Endothelial cell of umbilical vein (primary cell): ENCODE measurements around the gene C9orf153. TPM values are rescaled to one million over a fixed set of nuclear protein-coding genes. Genes with fewer than 3 reads are reported as not detected.
A peak's percentile ranks its signal among the peaks of the same experiment; 100 is the strongest.

Experiments
- BruUV-seq: library from RNA; stranded (reverse); fragments of 400-500 nt; replicated peaks from 2 replicates; lab custom pipeline; 2021; lab: Mats Ljungman, UMichigan
- CTCF ChIA-PET: fragments of 300-600, 350-600 bp; sonication (Branson Sonifier 250); formaldehyde crosslinking; loops from one replicate; lab custom pipeline; 2021; ENCODE audit warnings: antibody characterized with exemption, inconsistent platforms; lab: Charles Lee
- POLR2A ChIA-PET: fragments of 300-600, 350-600 bp; sonication (Branson Sonifier 250); formaldehyde crosslinking; loops from one replicate; lab custom pipeline; 2021; ENCODE audit warnings: antibody characterized with exemption, inconsistent platforms; lab: Charles Lee
- DNase-seq: peaks from one replicate; pipeline ENCODE4 v3.0.0-alpha.2; 2011; ENCODE audit warnings: low read depth, low spot score
- FAIRE-seq: peaks from 2 replicates; lab custom pipeline; 2011; peaks lifted over from hg19 to GRCh38; lab: Jason Lieb, UNC
- H2AFZ ChIP-seq: 2 replicates; pipeline ENCODE4 v1.6.0; 2012; ENCODE audit warnings: low read depth, low read length, control low read depth, inconsistent platforms
- H3K27ac ChIP-seq: 2 replicates; pipeline ENCODE4 v1.5.1; 2011; ENCODE audit warnings: low read depth, mild to moderate bottlenecking, control low read depth, low read length, moderate library complexity; ENCODE audit not compliant: insufficient read depth
- H3K27me3 ChIP-seq, 2 experiments: 2 replicates each; pipeline versions ENCODE4 v1.6.0 to v1.6.1; 2011; ENCODE audit warnings: low read length in 2 of 2, mixed read lengths in 1 of 2; ENCODE audit not compliant: control insufficient read depth in 2 of 2, insufficient read depth in 2 of 2
- H3K36me3 ChIP-seq, 2 experiments: 2 replicates in 1 of 2; 3 replicates in 1 of 2; pipeline ENCODE4 v1.5.1; 2011; ENCODE audit warnings: low read length in 2 of 2, mild to moderate bottlenecking in 1 of 2, moderate library complexity in 1 of 2; ENCODE audit not compliant: control insufficient read depth in 2 of 2, insufficient read depth in 2 of 2; ENCODE audit errors: extremely low read depth in 1 of 2
- H3K4me1 ChIP-seq: 3 replicates; pipeline ENCODE4 v1.5.1; 2011; ENCODE audit warnings: mild to moderate bottlenecking, low read length; ENCODE audit not compliant: control insufficient read depth, insufficient read depth; ENCODE audit errors: extremely low read depth
- H3K4me2 ChIP-seq: 2 replicates; pipeline ENCODE4 v1.6.1; 2011; ENCODE audit warnings: low read length, control low read depth, mixed read lengths; ENCODE audit not compliant: insufficient read depth
- H3K4me3 ChIP-seq, 3 experiments: fragments of 200-600 bp in 1 of 3; sonication (generic), shearing (Covaris generic) in 1 of 3; replicated peaks in 1 of 3; 2 replicates each; pipeline ENCODE4 v1.5.1; 2011 to 2016; ENCODE audit warnings: control low read depth in 3 of 3, low read length in 3 of 3, mild to moderate bottlenecking in 2 of 3, inconsistent platforms in 1 of 3, low read depth in 1 of 3, moderate library complexity in 1 of 3; ENCODE audit not compliant: insufficient read depth in 1 of 3
- H3K79me2 ChIP-seq: 2 replicates; pipeline ENCODE4 v1.6.0; 2012; ENCODE audit warnings: low read length, inconsistent platforms; ENCODE audit not compliant: control insufficient read depth, insufficient read depth
- H3K9ac ChIP-seq: replicated peaks from 2 replicates; pipeline ENCODE3; 2011; ENCODE audit warnings: low read length, control low read depth; ENCODE audit not compliant: insufficient read depth; ENCODE audit errors: extremely low read depth
- H3K9me1 ChIP-seq: replicated peaks from 3 replicates; pipeline ENCODE4 v1.6.0; 2011; ENCODE audit warnings: mild to moderate bottlenecking, low read length; ENCODE audit not compliant: control insufficient read depth, insufficient read depth; ENCODE audit errors: extremely low read depth
- H3K9me3 ChIP-seq: replicated peaks from 2 replicates; pipeline ENCODE4 v1.5.1; 2012; ENCODE audit warnings: low read length, inconsistent platforms; ENCODE audit not compliant: control insufficient read depth, insufficient read depth
- H4K20me1 ChIP-seq: replicated peaks from 2 replicates; pipeline ENCODE3; 2011; ENCODE audit warnings: mild to moderate bottlenecking, low read length; ENCODE audit not compliant: control insufficient read depth, insufficient read depth; ENCODE audit errors: extremely low read depth
- EZH2 ChIP-seq: IDR thresholded peaks from 2 replicates; pipeline ENCODE4 v1.6.1; 2012; ENCODE audit warnings: borderline replicate concordance, low read depth, mild to moderate bottlenecking, moderate library complexity, low read length, inconsistent platforms; ENCODE audit not compliant: severe bottlenecking
- FOS ChIP-seq: IDR thresholded peaks from 2 replicates; pipeline ENCODE4 v1.6.1; 2011; ENCODE audit warnings: mild to moderate bottlenecking, low read length, moderate library complexity, borderline replicate concordance; ENCODE audit not compliant: insufficient read depth
- GATA2 ChIP-seq: IDR thresholded peaks from 2 replicates; pipeline ENCODE4 v1.7.0; 2011; ENCODE audit warnings: low read depth, mild to moderate bottlenecking, moderate library complexity, mixed read lengths, low read length; ENCODE audit not compliant: insufficient read length, insufficient read depth
- JUN ChIP-seq: IDR thresholded peaks from 2 replicates; pipeline ENCODE4 v1.6.1; 2011; ENCODE audit warnings: borderline replicate concordance, low read depth; ENCODE audit not compliant: insufficient read length, insufficient read depth
- MYC ChIP-seq: IDR thresholded peaks from one replicate; pipeline ENCODE4 v1.6.1; 2011; ENCODE audit warnings: mild to moderate bottlenecking, low read depth, low read length
- POLR2A ChIP-seq: IDR thresholded peaks from 2 replicates; pipeline ENCODE4 v1.6.1; 2012; ENCODE audit warnings: low read depth, mild to moderate bottlenecking, control low read depth, low read length
- dilution Hi-C: fragments of 300-500 bp; cut with MboI; formaldehyde crosslinking; loops from one replicate; pipeline ENCODE4 v1.15.0; 2019; ENCODE audit warnings: low sequenced_read_pairs; ENCODE audit not compliant: extremely low pct_ligation_motif_present
- intact Hi-C: fragments of 100-400 bp; cut with micrococcal nuclease; formaldehyde crosslinking; loops from one replicate; pipeline ENCODE4 v1.10.0; 2022
- polyA plus RNA-seq, 4 experiments: library from polyadenylated mRNA; depleted of rRNA in 3 of 4; stranded (reverse) in 3 of 4; unstranded in 1 of 4; fragments of >200 nt; gene quantifications; 2 replicates each; pipeline versions ENCODE4 v1.2.1 to v1.2.3, GENCODE V29; 2011 to 2012; ENCODE audit warnings: missing spikeins in 1 of 4
- total RNA-seq: library from RNA; stranded (reverse); gene quantifications from 2 replicates; pipeline ENCODE4 v1.2.3, GENCODE V29; 2021
- TF ChIP-seq, protein P1 (sequence below), 2 donors: IDR thresholded peaks; 1 replicate in 1 of 2; 2 replicates in 1 of 2; pipeline ENCODE4 v1.5.1; 2011; ENCODE audit warnings: low read length in 2 of 2, mild to moderate bottlenecking in 2 of 2, moderate library complexity in 2 of 2, control low read depth in 1 of 2, inconsistent platforms in 1 of 2, low read depth in 1 of 2; ENCODE audit not compliant: insufficient read depth in 1 of 2; ENCODE audit errors: extremely low read depth in 1 of 2
- TF ChIP-seq, protein P2 (sequence below): IDR thresholded peaks from 2 replicates; pipeline ENCODE4 v1.6.1; 2011; ENCODE audit not compliant: insufficient read depth, insufficient read length

C9orf153 gene
- total and polyA plus RNA-seq, 2 donors (not counting 3 experiments of a cell fraction or from before 2014, with no cell fraction given): 0.66 TPM; not detected in 1

DNA sequence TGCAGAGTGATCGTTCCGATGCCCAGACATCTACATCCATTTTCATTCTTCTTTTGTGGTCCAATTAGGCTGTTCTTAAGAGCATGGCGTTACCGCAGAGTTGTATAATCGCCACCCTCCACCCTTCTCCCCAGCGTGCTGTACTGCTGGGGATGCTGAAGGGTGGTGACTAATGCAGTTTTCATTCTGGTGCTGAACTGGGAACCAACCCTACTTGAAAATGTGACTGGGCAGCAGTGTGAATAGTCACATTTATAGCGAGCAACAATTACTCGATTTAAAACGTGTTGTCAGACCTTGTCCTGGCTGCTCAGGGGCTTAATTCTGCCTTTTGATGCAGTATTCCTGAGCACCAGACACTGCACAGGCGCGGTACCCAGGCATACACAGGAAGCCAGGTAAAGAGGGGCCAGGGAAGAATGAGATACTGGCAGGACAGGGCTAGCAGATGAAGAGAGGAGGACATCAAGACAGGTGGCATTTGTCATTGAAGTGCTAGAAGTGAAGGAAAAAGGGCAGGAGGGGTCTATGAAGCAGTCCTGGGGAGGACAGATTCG, 23.6 kb upstream of the C9orf153 start:
- H2AFZ ChIP-seq: peak overlapping the region; percentile 50
- no peaks in the 10 kb centered on the region for H3K9me1 ChIP-seq
- dilution Hi-C loops (no loop called here), intact Hi-C loops (loop anchor here (1.0 to 5.0 kb wide), 4 partner anchors 71 to 664 kb away; partner anchors contain the start of genes GAS1, NAA35 and TUT7)
- DNase-seq (no peak), FAIRE-seq (no peak)
- H3K9ac ChIP-seq: peak overlapping the region; percentile 77
- peak overlapping the region; percentile 0 to 84 (median 76) for H3K4me3 ChIP-seq
- H3K4me2 ChIP-seq: peak overlapping the region; percentile 62
- BruUV-seq: TSS peak; percentile 63
- TF ChIP-seq FOS: peak; percentile 8
- no peak for TF ChIP-seq GATA2
- TF ChIP-seq EZH2: no peak
- no peak for TF ChIP-seq MYC
- TF ChIP-seq POLR2A: no peak
- TF ChIP-seq, protein P1, sequence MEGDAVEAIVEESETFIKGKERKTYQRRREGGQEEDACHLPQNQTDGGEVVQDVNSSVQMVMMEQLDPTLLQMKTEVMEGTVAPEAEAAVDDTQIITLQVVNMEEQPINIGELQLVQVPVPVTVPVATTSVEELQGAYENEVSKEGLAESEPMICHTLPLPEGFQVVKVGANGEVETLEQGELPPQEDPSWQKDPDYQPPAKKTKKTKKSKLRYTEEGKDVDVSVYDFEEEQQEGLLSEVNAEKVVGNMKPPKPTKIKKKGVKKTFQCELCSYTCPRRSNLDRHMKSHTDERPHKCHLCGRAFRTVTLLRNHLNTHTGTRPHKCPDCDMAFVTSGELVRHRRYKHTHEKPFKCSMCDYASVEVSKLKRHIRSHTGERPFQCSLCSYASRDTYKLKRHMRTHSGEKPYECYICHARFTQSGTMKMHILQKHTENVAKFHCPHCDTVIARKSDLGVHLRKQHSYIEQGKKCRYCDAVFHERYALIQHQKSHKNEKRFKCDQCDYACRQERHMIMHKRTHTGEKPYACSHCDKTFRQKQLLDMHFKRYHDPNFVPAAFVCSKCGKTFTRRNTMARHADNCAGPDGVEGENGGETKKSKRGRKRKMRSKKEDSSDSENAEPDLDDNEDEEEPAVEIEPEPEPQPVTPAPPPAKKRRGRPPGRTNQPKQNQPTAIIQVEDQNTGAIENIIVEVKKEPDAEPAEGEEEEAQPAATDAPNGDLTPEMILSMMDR (IDR thresholded peaks at IDR 0.05; ENCODE audit: extremely low read depth in 1 of 2, insufficient read depth in 1 of 2, low read depth in 1 of 2, low read length in 2 of 2): no peak
- TF ChIP-seq, protein P2, sequence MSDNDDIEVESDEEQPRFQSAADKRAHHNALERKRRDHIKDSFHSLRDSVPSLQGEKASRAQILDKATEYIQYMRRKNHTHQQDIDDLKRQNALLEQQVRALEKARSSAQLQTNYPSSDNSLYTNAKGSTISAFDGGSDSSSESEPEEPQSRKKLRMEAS: no peak
- TF ChIP-seq JUN: no peak
- no peaks in the 10 kb centered on the region for H3K36me3 ChIP-seq
- no peaks in the 10 kb centered on the region for H4K20me1 ChIP-seq
- H3K4me1 ChIP-seq: peaks cover 11% of the 10 kb centered on the region
- H3K79me2 ChIP-seq: peaks cover 32% of the 10 kb centered on the region
- ChIA-PET POLR2A (interaction anchor here (0.7 kb wide), 1 partner anchor 67 kb away, joined by 3 read pairs; no protein-coding TSS in a partner anchor), CTCF (interaction anchor here (1.0 kb wide), 1 partner anchor 81 kb away, joined by 4 read pairs; no protein-coding TSS in a partner anchor)
- H3K27me3 ChIP-seq: no peaks in the 10 kb centered on the region
- peak overlapping the region; percentile 10 for H3K27ac ChIP-seq
- no peaks in the 10 kb centered on the region for H3K9me3 ChIP-seq
